ENCODE results near the gene HEBP1.
"Not testable (repeated sequence)": the region's sequence is repeated elsewhere in the genome, so short reads cannot be mapped to it uniquely, and the experiment has no call there.

The HEBP1 gene, protein sequence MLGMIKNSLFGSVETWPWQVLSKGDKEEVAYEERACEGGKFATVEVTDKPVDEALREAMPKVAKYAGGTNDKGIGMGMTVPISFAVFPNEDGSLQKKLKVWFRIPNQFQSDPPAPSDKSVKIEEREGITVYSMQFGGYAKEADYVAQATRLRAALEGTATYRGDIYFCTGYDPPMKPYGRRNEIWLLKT

GRCh38 chr12:12999959-13000615 is at the start of gene HEBP1:
TSS of gene HEBP1 (minus strand) at chr12:13000265. CDS start at chr12:13000114, 151 bp downstream.
- DNase-seq, result peak; percentile 27

- no peak for DNase-seq
Observed at GRCh38 chr12:13049816-13050215, 49.8 kb upstream of the HEBP1 start.

GRCh38 chr12:13046964-13047363 is 46.9 kb upstream of the HEBP1 start:
- no peak for DNase-seq

- DNase-seq, result no peak
Observed at GRCh38 chr12:13045816-13046215, 45.8 kb upstream of the HEBP1 start.

DNA sequence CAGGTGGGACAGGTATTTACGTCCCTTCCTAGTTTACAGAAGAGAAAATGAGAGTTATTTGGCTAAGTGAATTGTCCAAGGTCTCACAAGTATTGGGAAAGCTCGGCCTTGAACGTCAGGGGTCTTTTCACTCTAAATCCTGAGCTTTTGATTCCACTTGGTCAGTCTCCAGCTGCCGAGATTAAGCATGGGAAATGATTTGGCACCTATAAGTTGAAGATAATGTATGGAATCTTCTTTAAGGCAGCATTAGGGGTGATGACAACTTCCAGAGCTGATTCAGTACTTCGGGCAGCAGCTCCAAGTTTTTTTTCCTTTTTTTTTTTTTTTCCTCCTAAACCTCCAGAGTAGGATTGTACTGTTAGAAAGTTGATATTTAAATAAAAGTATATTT is 44.8 kb upstream of the HEBP1 start:
- DNase-seq, result no peak

GRCh38 chr12:13044002-13044905 is 44.2 kb upstream of the HEBP1 start, which contains the start of gene FAM234B:
TSS of gene FAM234B (plus strand) at chr12:13044381. CDS start at chr12:13044404, 23 bp downstream.
- no peak for DNase-seq

- DNase-seq, result no peak
Observed at GRCh38 chr12:13042666-13043230, 42.7 kb upstream of the HEBP1 start.

DNA sequence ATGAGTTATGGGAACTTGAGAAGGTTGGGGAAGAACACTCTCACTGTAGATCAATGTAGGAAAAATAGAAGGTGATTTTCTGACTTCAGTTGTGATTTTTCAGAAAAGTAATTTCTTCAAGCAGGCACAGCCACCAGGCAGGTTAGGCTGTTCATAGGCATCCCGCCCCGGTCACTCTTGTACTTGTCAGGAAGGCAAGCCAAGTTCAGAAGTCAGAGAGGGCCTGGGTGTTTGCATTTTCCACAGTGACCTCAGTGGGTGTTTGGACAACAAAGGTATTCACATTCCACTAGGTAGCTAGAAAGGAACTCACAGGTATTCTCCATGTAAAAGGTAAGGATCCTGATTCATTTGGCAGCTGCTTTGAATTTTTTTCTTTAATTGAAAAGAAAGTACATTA is 41.2 kb upstream of the HEBP1 start:
- DNase-seq, result no peak

- DNase-seq, result no peak
Observed at GRCh38 chr12:13039328-13039956, 39.4 kb upstream of the HEBP1 start.

DNA sequence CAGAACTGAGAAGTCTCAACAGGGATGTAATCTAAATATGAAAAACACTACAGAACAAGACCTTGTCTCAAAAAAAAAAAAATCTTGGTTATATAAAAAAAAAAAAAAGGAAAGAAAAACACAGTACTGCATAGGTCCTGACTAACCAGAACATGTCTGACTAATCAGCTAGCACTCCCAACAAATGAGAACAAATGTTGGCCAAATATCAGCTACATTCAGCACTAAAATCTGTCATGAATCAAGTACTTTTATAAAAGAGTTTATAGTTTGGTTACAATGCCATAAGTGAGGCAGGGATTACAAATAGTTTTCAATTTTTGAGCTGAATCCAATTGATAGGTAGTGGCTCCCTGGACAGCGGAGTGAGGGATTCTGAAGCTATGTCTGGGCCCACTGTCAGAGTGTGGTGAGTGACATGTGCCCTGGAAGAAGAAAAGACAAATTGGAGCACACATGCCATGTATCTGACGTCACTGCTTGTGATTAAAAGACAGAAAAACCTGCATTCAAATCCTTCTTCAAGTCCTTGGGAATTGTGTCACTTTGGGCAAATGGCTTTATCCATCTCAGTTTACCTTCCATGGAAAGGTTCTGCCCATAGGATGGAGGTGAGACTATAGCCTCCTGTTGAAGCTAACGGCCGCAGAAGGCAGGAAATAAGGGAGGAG is 38.6 kb upstream of the HEBP1 start:
- DNase-seq, result no peak

GRCh38 chr12:13036881-13037280 is 36.8 kb upstream of the HEBP1 start:
- DNase-seq, result no peak

DNA sequence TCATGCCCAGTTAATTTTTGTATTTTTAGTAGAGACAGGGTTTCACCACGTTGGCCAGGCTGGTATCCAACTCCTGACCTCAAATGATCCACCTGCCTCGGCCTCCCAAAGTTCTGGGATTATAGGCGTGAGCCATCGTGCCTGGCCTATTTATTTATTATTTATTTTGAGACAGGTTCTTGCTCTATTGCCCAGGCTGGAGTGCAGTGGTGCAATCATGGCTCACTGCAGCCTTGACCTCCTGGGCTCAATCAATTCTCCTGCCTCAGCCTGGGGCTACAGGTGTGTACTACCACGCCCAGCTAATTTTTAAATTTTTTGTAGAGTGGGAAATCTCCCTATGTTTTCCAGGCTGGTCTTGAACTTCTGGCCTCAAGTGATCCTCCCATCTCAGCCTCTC is 35.3 kb upstream of the HEBP1 start:
- not testable (repeated sequence) for DNase-seq

DNA sequence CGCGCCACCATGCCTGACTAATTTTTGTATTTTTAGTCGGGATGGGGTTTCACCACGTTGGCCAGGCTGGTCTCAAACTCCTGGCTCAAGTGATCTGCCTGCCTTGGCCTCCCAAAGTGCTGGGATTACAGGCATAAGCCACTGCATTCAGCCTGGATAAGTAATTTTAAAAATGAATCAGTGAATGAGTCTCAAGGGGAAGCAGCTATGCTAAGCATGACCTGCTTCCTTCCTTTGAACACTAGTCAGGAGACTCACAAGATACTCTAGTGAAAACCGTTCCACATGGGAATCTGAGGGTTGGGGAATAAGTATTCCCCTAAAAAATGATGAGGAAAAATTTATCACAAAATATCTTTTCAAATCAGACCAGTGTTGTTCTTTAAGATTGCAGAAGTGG is 33.4 kb upstream of the HEBP1 start:
- DNase-seq, result no peak

GRCh38 chr12:13032164-13032563 is 32.1 kb upstream of the HEBP1 start:
- DNase-seq, result no peak

DNA sequence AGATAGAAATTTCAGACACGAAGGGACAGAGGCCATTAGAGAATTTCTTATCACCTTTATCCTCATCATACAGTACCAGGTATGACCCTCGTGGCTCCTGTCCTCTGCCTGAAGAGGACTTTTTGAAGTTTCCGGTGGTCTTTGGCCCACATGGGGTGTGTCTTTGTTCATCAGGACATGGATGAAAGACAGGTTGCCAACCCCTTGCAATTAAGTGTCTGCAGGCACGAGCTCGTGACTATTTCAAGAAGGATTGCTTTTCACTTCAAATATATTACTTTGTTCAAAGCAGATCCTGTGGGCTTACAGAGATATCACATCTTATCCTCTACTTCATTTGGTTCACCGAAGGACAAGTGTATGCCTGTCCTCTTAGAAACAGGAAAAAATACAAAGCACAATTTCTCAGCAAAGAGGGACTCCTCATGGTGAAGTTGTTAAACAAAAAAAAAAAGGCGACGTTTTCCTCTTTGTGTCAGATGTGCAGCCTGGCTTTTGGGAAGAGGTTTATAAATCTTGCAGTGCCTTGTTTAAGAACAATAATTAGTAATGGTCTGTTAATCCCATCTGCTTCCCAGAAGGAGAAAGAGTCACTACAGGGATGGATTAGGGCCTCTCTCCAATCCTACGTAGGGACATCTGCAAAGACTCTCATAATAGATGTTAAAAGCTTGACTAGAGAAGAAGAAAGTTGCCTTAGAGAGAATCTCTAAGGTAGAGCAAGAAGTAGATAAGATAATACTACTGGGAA is 30.7 kb upstream of the HEBP1 start:
- DNase-seq, result no peak

GRCh38 chr12:13028825-13029570 is 28.9 kb upstream of the HEBP1 start:
- no peak for DNase-seq

- no peak for DNase-seq
Observed at GRCh38 chr12:13027508-13027907, 27.4 kb upstream of the HEBP1 start.

DNA sequence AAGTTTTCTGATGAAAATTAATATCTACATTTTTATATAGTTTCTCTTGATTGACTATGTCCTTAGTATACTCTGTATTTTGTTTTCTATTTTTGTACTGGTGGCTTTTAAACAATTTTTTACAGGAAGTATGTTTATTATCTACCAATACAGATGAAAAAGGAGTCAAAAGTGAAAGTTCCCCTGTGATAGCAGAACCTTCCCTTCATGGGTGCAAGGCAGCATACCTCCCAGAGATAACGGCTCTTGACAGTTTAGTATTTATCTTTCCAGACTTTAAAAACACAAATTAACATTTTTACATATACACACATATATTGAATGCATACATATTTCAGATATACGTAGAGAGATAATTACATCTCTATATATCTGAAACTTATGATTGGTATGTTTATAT is 27.0 kb upstream of the HEBP1 start:
- DNase-seq, result no peak

DNA sequence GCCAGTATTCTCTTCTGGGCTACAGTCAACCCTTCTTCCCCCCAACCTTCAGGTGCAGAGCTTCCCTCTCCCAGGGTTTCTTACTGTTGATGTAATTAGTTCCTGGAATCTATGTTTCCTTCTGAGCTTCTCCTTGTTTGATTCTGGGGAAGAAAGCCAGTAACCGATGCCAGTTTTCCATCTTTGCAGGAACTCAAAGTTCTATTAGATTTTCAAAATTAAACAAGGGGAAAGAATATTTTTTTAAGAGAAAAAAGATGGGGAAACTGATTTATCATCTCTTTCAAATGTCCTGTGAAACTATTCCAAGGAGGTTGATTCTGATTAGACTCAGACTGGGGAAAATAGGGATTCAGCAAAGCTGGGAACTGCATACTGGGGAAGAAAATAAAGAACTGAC is 26.2 kb upstream of the HEBP1 start:
- DNase-seq, result no peak

DNA sequence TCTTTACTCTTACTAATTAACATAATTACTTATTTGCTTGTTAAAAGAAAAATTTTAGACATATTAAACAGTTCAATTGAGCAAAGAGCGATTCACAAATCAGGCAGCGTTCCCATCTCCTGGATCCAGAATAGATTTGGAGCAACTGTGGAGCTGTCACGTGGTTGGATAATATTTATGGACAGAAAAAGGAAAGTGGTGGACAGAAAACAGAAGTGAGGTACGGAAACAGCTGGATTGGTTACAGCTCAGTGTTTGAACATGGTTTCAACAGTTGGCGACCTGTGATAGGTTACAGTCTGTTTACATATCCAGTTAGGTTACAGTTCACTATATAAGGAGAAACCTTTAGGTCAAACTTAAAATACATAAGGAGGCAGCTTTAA is 24.5 kb upstream of the HEBP1 start:
- DNase-seq, result no peak
